Kidney (tissue), 14 donors: ENCODE data around the gene ZIC2. TPM values are rescaled to one million over a fixed set of nuclear protein-coding genes. Genes with fewer than 3 reads are reported as not detected.
A peak's percentile ranks its signal among the peaks of the same experiment; 100 is the strongest.

Experiments
- DNase-seq, 5 donors: peaks; one replicate each; pipeline ENCODE4 v3.0.0-alpha.2; 2013 to 2020
- FAIRE-seq: peaks from 2 replicates; lab custom pipeline; 2012; peaks lifted over from hg19 to GRCh38; lab: Jason Lieb, UNC
- H3K27ac ChIP-seq, 2 donors: one replicate each; pipeline ENCODE4 v1.7.0; 2013; ENCODE audit warnings: low read depth in 2 of 2, low read length in 2 of 2, inconsistent platforms in 1 of 2
- H3K27me3 ChIP-seq: one replicate; pipeline ENCODE4 v1.7.1; 2013; ENCODE audit warnings: low read length, inconsistent platforms; ENCODE audit not compliant: control insufficient read depth, insufficient read depth
- H3K36me3 ChIP-seq, 3 donors: one replicate each; pipeline versions ENCODE4 v1.7.0 to v1.7.1; 2013; ENCODE audit warnings: low read length in 3 of 3, control low read depth in 1 of 3, inconsistent platforms in 1 of 3; ENCODE audit not compliant: insufficient read depth in 3 of 3, control insufficient read depth in 2 of 3
- H3K4me1 ChIP-seq, 3 donors: one replicate each; pipeline versions ENCODE4 v1.7.0 to v1.7.1; 2013; ENCODE audit warnings: low read length in 3 of 3, inconsistent platforms in 1 of 3, low read depth in 1 of 3; ENCODE audit not compliant: control insufficient read depth in 2 of 3, insufficient read depth in 2 of 3
- H3K4me3 ChIP-seq, 3 donors: one replicate each; pipeline versions ENCODE4 v1.7.0 to v1.8.1; 2013; ENCODE audit warnings: low read length in 3 of 3, control low read depth in 1 of 3, inconsistent platforms in 1 of 3
- H3K9ac ChIP-seq, 3 donors: one replicate each; pipeline versions ENCODE4 v1.7.0 to v1.7.1; 2013; ENCODE audit warnings: low read length in 3 of 3, control low read depth in 1 of 3, inconsistent platforms in 1 of 3
- H3K9me3 ChIP-seq, 3 donors: one replicate each; pipeline versions ENCODE4 v1.7.0 to v1.7.1; 2013; ENCODE audit warnings: low read length in 3 of 3, control low read depth in 1 of 3, inconsistent platforms in 1 of 3; ENCODE audit not compliant: control insufficient read depth in 2 of 3, insufficient read depth in 1 of 3
- CTCF ChIP-seq: IDR thresholded peaks from 3 replicates; pipeline ENCODE4 v1.5.1; 2012; ENCODE audit warnings: mild to moderate bottlenecking, moderate library complexity, borderline replicate concordance; ENCODE audit not compliant: insufficient read depth; ENCODE audit errors: extremely low read depth
- intact Hi-C: fragments of 100-400 bp; cut with DNase I; formaldehyde crosslinking; loops from one replicate; pipeline ENCODE4 v1.11.1; 2022
- polyA plus RNA-seq: library from polyadenylated mRNA; stranded (reverse); fragments of 350-450 nt; fragmentation: Illumina TruSeq; extraction: RNeasy Lipid Tissue Mini Kit (QIAGEN cat#74804); gene quantifications from one replicate; pipeline ENCODE4 v1.2.3, GENCODE V29; 2014; ENCODE audit warnings: low read depth, low replicate concordance; ENCODE audit not compliant: insufficient read depth
- total RNA-seq: library from RNA; stranded (reverse); fragmentation: NEBNext Ultra II Directional; extraction: Animal tissue kit (Norgen Biotek cat#: 25700); gene quantifications from one replicate; pipeline ENCODE4 v1.2.1, GENCODE V29; 2021
- donor health status: control.
- donor health status: control.
- donor health status: control.
- donor health status: control.
- donor health status: control.
- donor health status: DM: yes; HTN: yes; CAD: no.
- donor health status: Normal renal cell carcinoma (clear cell type).

ZIC2 gene
- total and polyA plus RNA-seq, 2 donors from 2014 or later, result 0.13 to 1.4 TPM

DNA sequence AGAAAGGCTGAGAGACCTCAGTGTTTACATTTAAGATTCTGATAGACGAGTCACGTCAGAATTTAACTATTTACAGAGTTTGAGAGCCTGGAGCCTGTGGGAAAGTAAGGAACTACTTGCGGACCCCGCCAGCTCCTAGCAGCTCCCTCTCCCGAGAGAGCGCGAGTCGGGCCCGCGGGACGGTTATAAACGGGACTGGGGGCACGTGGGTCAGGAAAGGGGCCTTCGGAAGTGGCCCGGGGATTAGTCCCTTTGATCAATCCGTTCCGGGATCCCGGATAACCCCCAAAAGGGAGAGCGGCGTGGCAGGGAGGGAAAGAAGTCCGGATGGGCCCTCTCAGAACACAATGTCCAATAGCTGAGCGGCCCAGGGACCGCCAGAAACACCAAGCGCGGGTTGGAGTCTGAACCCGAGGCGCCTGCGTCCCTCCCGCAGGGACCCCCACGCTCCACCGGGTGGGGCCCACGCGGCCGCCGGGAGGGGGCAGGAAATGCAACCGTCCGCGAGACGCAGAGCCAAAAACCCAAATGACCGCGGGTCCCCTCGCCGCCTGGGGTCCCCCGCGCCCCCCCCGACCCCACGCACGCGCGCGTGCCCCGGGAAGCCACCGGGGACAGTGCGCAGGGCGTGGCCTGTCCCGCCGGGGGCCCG is 13.6 kb upstream of the ZIC2 start:
- H3K4me3 ChIP-seq, result no peak overlapping the region

GRCh38 chr13:99968521-99969452 is 12.8 kb upstream of the ZIC2 start:
- no peak for TF ChIP-seq CTCF
- intact Hi-C loops, result no loop called here
- Histone ChIP-seq H3K27ac (no peak overlapping the region), H3K4me3 (no peak overlapping the region), H3K9ac (no peak overlapping the region), H3K9me3 (no peaks in the 10 kb centered on the region), H3K36me3 (no peaks in the 10 kb centered on the region), H3K27me3 (peaks cover 62% of the 10 kb centered on the region), H3K4me1 (peaks cover 0 to 10% (median 0%) of the 10 kb centered on the region in 3 donors)
- FAIRE-seq (no peak), DNase-seq (peak in 4 of 5 donors; percentile 70 to 72 (median 71))

More for the DNA sequence above, 13.6 kb upstream of the ZIC2 start:
- no peaks in the 10 kb centered on the region for H3K9me3 ChIP-seq
- FAIRE-seq, result no peak
- H3K27ac ChIP-seq, result no peak overlapping the region
- intact Hi-C loops, result no loop called here
- H3K9ac ChIP-seq, result no peak overlapping the region
- DNase-seq, result peak in 1 of 5 donors; percentile 24
- peaks cover 0 to 10% (median 0%) of the 10 kb centered on the region in 3 donors for H3K4me1 ChIP-seq
- TF ChIP-seq CTCF, result no peak
- H3K36me3 ChIP-seq, result no peaks in the 10 kb centered on the region
- peaks cover 61% of the 10 kb centered on the region for H3K27me3 ChIP-seq

- Histone ChIP-seq H3K4me3 (no peak overlapping the region), H3K36me3 (no peaks in the 10 kb centered on the region), H3K9me3 (no peaks in the 10 kb centered on the region), H3K9ac (no peak overlapping the region), H3K27me3 (peaks cover 65% of the 10 kb centered on the region), H3K27ac (no peak overlapping the region), H3K4me1 (peaks cover 0 to 10% (median 0%) of the 10 kb centered on the region in 3 donors)
- FAIRE-seq (no peak), DNase-seq (peak in 1 of 5 donors; percentile 58)
- TF ChIP-seq CTCF, result no peak
- intact Hi-C loops, result no loop called here
Observed at GRCh38 chr13:99969453-99969918, 12.1 kb upstream of the ZIC2 start.
